SU-DHL-6 (cell line): ENCODE data around the gene DDX46.
"Not testable (repeated sequence)": the region's sequence is repeated elsewhere in the genome, so short reads cannot be mapped to it uniquely, and the experiment has no call there.

ENCODE experiments used
- H2AFZ ChIP-seq: fragments of 200-600 bp; sonication (generic); 2 replicates; pipeline ENCODE4 v1.6.1; 2014; ENCODE audit warnings: low read depth, mild to moderate bottlenecking, moderate library complexity, mixed read lengths, antibody characterized with exemption, low read length; ENCODE audit not compliant: severe bottlenecking
- H3F3A ChIP-seq: fragments of 200-600 bp; shearing (Covaris generic); 2 replicates; pipeline ENCODE4 v1.6.0; 2016; ENCODE audit warnings: antibody characterized with exemption, mild to moderate bottlenecking; ENCODE audit not compliant: insufficient read depth
- H3K27ac ChIP-seq: fragments of 200-600 bp; sonication (generic); 2 replicates; pipeline ENCODE4 v1.5.1; 2016; ENCODE audit warnings: low read depth, mild to moderate bottlenecking, low read length, moderate library complexity, mixed read lengths
- H3K27me3 ChIP-seq: fragments of 200-600 bp; sonication (generic), shearing (Covaris generic); 2 replicates; pipeline ENCODE4 v1.6.0; 2014; ENCODE audit warnings: mild to moderate bottlenecking, low read length
- H3K36me3 ChIP-seq: fragments of 200-600 bp; sonication (generic); 2 replicates; pipeline ENCODE4 v1.6.1; 2014; ENCODE audit warnings: mild to moderate bottlenecking, low read length, mixed read lengths
- H3K4me2 ChIP-seq: fragments of 300-600, 200-600 bp; shearing (Covaris generic), sonication (generic); 2 replicates; pipeline ENCODE4 v1.6.0; 2014; ENCODE audit warnings: low read length, low read depth, mild to moderate bottlenecking; ENCODE audit not compliant: poor library complexity, severe bottlenecking
- H3K4me3 ChIP-seq: fragments of 200-600 bp; sonication (generic); 2 replicates; pipeline ENCODE4 v1.5.1; 2014; ENCODE audit warnings: antibody characterized with exemption, low read length, mild to moderate bottlenecking, mixed read lengths; ENCODE audit not compliant: insufficient read depth, poor library complexity, severe bottlenecking
- H3K79me2 ChIP-seq: fragments of 200-600 bp; sonication (generic); 2 replicates; pipeline ENCODE4 v1.6.1; 2014; ENCODE audit warnings: mild to moderate bottlenecking, low read length, moderate library complexity; ENCODE audit not compliant: insufficient read depth
- H3K9ac ChIP-seq: fragments of 200-600 bp; sonication (generic); 2 replicates; pipeline ENCODE4 v1.7.0; 2014; ENCODE audit warnings: mild to moderate bottlenecking, low read length
- H3K9me2 ChIP-seq: fragments of 200-600 bp; sonication (generic); replicated peaks from 2 replicates; pipeline ENCODE4 v1.6.1; 2014; ENCODE audit warnings: low read length; ENCODE audit not compliant: insufficient read depth
- H3K9me3 ChIP-seq: fragments of 200-600 bp; sonication (generic); 2 replicates; pipeline ENCODE4 v1.6.1; 2014; ENCODE audit warnings: low read length, mixed read lengths; ENCODE audit not compliant: insufficient read depth
- H4K20me1 ChIP-seq: fragments of 200-600 bp; sonication (generic); 2 replicates; pipeline ENCODE4 v1.6.1; 2014; ENCODE audit warnings: low read depth, mild to moderate bottlenecking, antibody characterized with exemption, low read length, moderate library complexity, mixed read lengths
- EZH2phosphoT487 ChIP-seq: fragments of 200-600 bp; sonication (generic), shearing (Covaris generic); conservative IDR thresholded peaks from 2 replicates; pipeline ENCODE4 v1.6.1; 2018; ENCODE audit warnings: mild to moderate bottlenecking, antibody characterized with exemption, low read length, moderate library complexity, mixed read lengths
- TF ChIP-seq, protein P1 (sequence below): fragments of 200-600 bp; sonication (generic); IDR thresholded peaks from one replicate; pipeline ENCODE4 v1.5.1; 2017; ENCODE audit warnings: antibody characterized with exemption, mild to moderate bottlenecking, low read length, moderate library complexity; ENCODE audit not compliant: insufficient read depth, poor library complexity, severe bottlenecking

Gene DDX46

GRCh38 chr5:134837530-134838181, 79.1 kb downstream of the DDX46 start:
- Histone ChIP-seq H3K9ac (no peak overlapping the region), H3F3A (peaks cover 3% of the 10 kb centered on the region; the same call in 1 of the 2 replicates), H3K79me2 (no peaks in the 10 kb centered on the region), H3K4me3 (no peak overlapping the region), H3K9me3 (no peaks in the 10 kb centered on the region), H4K20me1 (no peaks in the 10 kb centered on the region), H3K27me3 (no peaks in the 10 kb centered on the region), H3K4me2 (no peak overlapping the region), H2AFZ (no peak overlapping the region), H3K27ac (no peak overlapping the region), H3K36me3 (no peaks in the 10 kb centered on the region), H3K9me2 (no peaks in the 10 kb centered on the region)
- TF ChIP-seq EZH2phosphoT487: no peak
- TF ChIP-seq, protein P1, sequence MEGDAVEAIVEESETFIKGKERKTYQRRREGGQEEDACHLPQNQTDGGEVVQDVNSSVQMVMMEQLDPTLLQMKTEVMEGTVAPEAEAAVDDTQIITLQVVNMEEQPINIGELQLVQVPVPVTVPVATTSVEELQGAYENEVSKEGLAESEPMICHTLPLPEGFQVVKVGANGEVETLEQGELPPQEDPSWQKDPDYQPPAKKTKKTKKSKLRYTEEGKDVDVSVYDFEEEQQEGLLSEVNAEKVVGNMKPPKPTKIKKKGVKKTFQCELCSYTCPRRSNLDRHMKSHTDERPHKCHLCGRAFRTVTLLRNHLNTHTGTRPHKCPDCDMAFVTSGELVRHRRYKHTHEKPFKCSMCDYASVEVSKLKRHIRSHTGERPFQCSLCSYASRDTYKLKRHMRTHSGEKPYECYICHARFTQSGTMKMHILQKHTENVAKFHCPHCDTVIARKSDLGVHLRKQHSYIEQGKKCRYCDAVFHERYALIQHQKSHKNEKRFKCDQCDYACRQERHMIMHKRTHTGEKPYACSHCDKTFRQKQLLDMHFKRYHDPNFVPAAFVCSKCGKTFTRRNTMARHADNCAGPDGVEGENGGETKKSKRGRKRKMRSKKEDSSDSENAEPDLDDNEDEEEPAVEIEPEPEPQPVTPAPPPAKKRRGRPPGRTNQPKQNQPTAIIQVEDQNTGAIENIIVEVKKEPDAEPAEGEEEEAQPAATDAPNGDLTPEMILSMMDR: no peak

- not testable (repeated sequence) for H3K4me3 ChIP-seq, H3K36me3 ChIP-seq, H3K4me2 ChIP-seq, H3K9me2 ChIP-seq, H2AFZ ChIP-seq, H3K9ac ChIP-seq, H3K9me3 ChIP-seq, H3K27ac ChIP-seq, H3K27me3 ChIP-seq, H3K79me2 ChIP-seq, H3F3A ChIP-seq, H4K20me1 ChIP-seq
These were observed 79.8 kb downstream of the DDX46 start for GRCh38 chr5:134838361-134838760.

- Histone ChIP-seq H2AFZ (no peak overlapping the region), H4K20me1 (no peaks in the 10 kb centered on the region), H3K79me2 (no peaks in the 10 kb centered on the region), H3K36me3 (no peaks in the 10 kb centered on the region), H3F3A (peaks cover 11% of the 10 kb centered on the region), H3K4me3 (no peak overlapping the region), H3K27ac (no peak overlapping the region), H3K9me3 (no peaks in the 10 kb centered on the region), H3K9me2 (no peaks in the 10 kb centered on the region), H3K9ac (no peak overlapping the region), H3K4me2 (no peak overlapping the region), H3K27me3 (no peaks in the 10 kb centered on the region)
- TF ChIP-seq, protein P1: no peak
- TF ChIP-seq EZH2phosphoT487: no peak
These were observed 82.2 kb downstream of the DDX46 start for GRCh38 chr5:134840811-134841210.

- Histone ChIP-seq H3K4me2 (no peak overlapping the region), H3K36me3 (no peaks in the 10 kb centered on the region), H3F3A (peaks cover 11% of the 10 kb centered on the region), H3K27ac (no peak overlapping the region; the same call in 1 of the 2 replicates), H3K4me3 (no peak overlapping the region), H3K9me2 (no peaks in the 10 kb centered on the region), H4K20me1 (no peaks in the 10 kb centered on the region), H3K79me2 (peaks cover 28% of the 10 kb centered on the region), H3K9me3 (no peaks in the 10 kb centered on the region), H3K27me3 (no peaks in the 10 kb centered on the region), H2AFZ (no peak overlapping the region), H3K9ac (no peak overlapping the region)
- TF ChIP-seq EZH2phosphoT487: no peak
- TF ChIP-seq, protein P1: no peak
These were observed 85.7 kb downstream of the DDX46 start for GRCh38 chr5:134844252-134844651.
